HepG2 (cell line): ENCODE data around the gene JADE3. TPM values are rescaled to one million over a fixed set of nuclear protein-coding genes. Genes with fewer than 3 reads are reported as not detected.

Experiments used
- ASH2L ChIP-seq: fragments of 300-600, 200-600 bp; sonication (generic); IDR thresholded peaks from 2 replicates; pipeline ENCODE4 v1.7.0; 2017; ENCODE audit warnings: low read depth, mild to moderate bottlenecking, moderate library complexity, mixed read lengths, low read length; ENCODE audit not compliant: insufficient read length
- ATF2 ChIP-seq: sonication (generic); formaldehyde crosslinking; IDR thresholded peaks from 2 replicates; pipeline ENCODE4 v1.4.0; 2020; ENCODE audit warnings: missing genetic modification reagents
- BRCA1 ChIP-seq: sonication (generic); formaldehyde crosslinking; IDR thresholded peaks from 2 replicates; pipeline ENCODE4 v1.4.0; 2020; ENCODE audit warnings: missing genetic modification reagents
- CREBL2 ChIP-seq: sonication (generic); formaldehyde crosslinking; IDR thresholded peaks from 2 replicates; pipeline ENCODE4 v1.8.1; 2023; ENCODE audit warnings: missing genetic modification reagents, mild to moderate bottlenecking, borderline replicate concordance
- KDM2A ChIP-seq: sonication (generic); formaldehyde crosslinking; IDR thresholded peaks from 2 replicates; pipeline ENCODE4 v1.4.0; 2020; ENCODE audit warnings: low read depth, missing genetic modification reagents, borderline replicate concordance
- MAZ ChIP-seq, 2 experiments: sonication (generic) in 1 of 2; formaldehyde crosslinking in 1 of 2; IDR thresholded peaks; 2 replicates each; pipeline versions ENCODE4 v1.5.0 to v1.6.1; 2012 to 2020; ENCODE audit warnings: low read depth in 2 of 2, mild to moderate bottlenecking in 2 of 2, borderline replicate concordance in 1 of 2, improper control_type of control experiment in 1 of 2, low read length in 1 of 2, missing genetic modification reagents in 1 of 2, moderate library complexity in 1 of 2
- NR2F1 ChIP-seq, 2 experiments: fragments of 450-650 bp in 1 of 2; formaldehyde crosslinking in 1 of 2; IDR thresholded peaks; 2 replicates each; pipeline versions ENCODE4 v1.5.0 to v1.6.1; 2016 to 2020; ENCODE audit warnings: mild to moderate bottlenecking in 1 of 2, missing compliant biosample characterization in 1 of 2, missing genetic modification reagents in 1 of 2, moderate library complexity in 1 of 2
- PATZ1 ChIP-seq: sonication (generic); formaldehyde crosslinking; IDR thresholded peaks from 2 replicates; pipeline ENCODE4 v1.4.0; 2020; ENCODE audit warnings: missing genetic modification reagents
- SAP130 ChIP-seq: IDR thresholded peaks from 2 replicates; pipeline ENCODE4 v1.6.1; 2016; ENCODE audit warnings: low read depth
- SMARCC2 ChIP-seq: fragments of 450-650 bp; IDR thresholded peaks from 2 replicates; pipeline ENCODE4 v1.6.1; 2017; ENCODE audit warnings: antibody characterized with exemption, mild to moderate bottlenecking
- ZBTB2 ChIP-seq: sonication (generic); formaldehyde crosslinking; IDR thresholded peaks from 2 replicates; pipeline ENCODE4 v1.8.0; 2022; ENCODE audit warnings: low read depth, missing genetic modification reagents
- ZFX ChIP-seq: sonication (generic); formaldehyde crosslinking; IDR thresholded peaks from 2 replicates; pipeline ENCODE4 v1.4.0; 2020; ENCODE audit warnings: mild to moderate bottlenecking, low read depth, missing genetic modification reagents, moderate library complexity
- ZNF562 ChIP-seq: sonication (generic); formaldehyde crosslinking; IDR thresholded peaks from 2 replicates; pipeline ENCODE4 v1.8.0; 2022; ENCODE audit warnings: missing genetic modification reagents, borderline replicate concordance
- ZNF749 ChIP-seq: sonication (generic); formaldehyde crosslinking; IDR thresholded peaks from 2 replicates; pipeline ENCODE4 v1.8.0; 2022; ENCODE audit warnings: mild to moderate bottlenecking, missing genetic modification reagents, moderate library complexity, borderline replicate concordance
- polyA plus RNA-seq, 8 experiments: library from polyadenylated mRNA; depleted of rRNA in 3 of 8; stranded (reverse) in 7 of 8; unstranded in 1 of 8; fragments of >200 nt; fragmentation: Illumina TruSeq in 4 of 8; extraction: Trizol in 4 of 8; gene quantifications; 2 replicates each; pipeline versions ENCODE4 v1.2.1 to v1.2.3, GENCODE V29; 2011 to 2016; ENCODE audit warnings: low read depth in 4 of 8, missing spikeins in 1 of 8, mixed read lengths in 1 of 8; ENCODE audit not compliant: insufficient read depth in 1 of 8
- total RNA-seq, 5 experiments: library from RNA; depleted of rRNA; stranded (reverse); fragments of >200 nt; fragmentation: Illumina TruSeq; extraction: Trizol; gene quantifications; 2 replicates each; pipeline ENCODE4 v1.2.3, GENCODE V29; 2016; ENCODE audit warnings: low read depth in 1 of 5
- TF ChIP-seq, protein P1 (sequence below): sonication (generic); formaldehyde crosslinking; IDR thresholded peaks from 2 replicates; pipeline ENCODE4 v1.4.0; 2020; ENCODE audit warnings: missing genetic modification reagents; ENCODE audit errors: not compliant biosample characterization
- TF ChIP-seq, protein P2 (sequence below): sonication (generic); formaldehyde crosslinking; IDR thresholded peaks from 2 replicates; pipeline ENCODE4 v1.4.0; 2020; ENCODE audit warnings: missing genetic modification reagents

The JADE3 gene
- total and polyA plus RNA-seq, 2 of the 13 experiments (the other 11 are each of a cell fraction or from before 2014, with no cell fraction given), result 7.7 to 7.8 TPM

DNA sequence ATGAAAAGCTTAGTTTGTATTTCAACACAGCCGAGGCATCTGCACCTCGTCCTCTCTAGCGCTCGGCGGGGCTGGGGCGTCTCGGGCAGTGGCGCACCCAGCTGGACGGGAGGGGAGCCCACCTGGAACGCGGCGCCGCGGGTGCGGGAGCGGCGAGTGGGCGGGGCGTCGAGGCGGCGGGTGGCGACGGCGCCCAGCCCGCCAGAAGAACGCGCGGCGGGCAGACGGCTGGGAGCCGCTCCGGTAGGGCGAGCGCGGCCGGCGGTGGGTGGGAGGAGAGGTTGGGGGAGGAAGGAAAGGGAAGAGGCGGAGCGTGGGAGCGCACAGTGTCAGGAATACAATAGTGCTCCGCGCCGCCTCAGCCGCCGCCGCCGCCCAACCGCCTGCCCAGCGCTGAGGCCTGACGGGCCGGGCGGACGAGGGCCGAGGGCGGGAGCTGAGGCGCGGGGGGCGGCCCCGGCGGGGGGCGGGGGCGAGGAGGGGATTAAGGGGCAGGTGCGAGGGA is at the start of gene JADE3 (continued):
- TF ChIP-seq, protein P1, sequence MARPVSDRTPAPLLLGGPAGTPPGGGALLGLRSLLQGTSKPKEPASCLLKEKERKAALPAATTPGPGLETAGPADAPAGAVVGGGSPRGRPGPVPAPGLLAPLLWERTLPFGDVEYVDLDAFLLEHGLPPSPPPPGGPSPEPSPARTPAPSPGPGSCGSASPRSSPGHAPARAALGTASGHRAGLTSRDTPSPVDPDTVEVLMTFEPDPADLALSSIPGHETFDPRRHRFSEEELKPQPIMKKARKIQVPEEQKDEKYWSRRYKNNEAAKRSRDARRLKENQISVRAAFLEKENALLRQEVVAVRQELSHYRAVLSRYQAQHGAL (CRISPR knock-in tag), result no peak
- peak; percentile 58; the same call in 1 of the 2 replicates for TF ChIP-seq SAP130 (CRISPR knock-in tag)
- TF ChIP-seq CREBL2 (CRISPR knock-in tag), result no peak
- no peak for TF ChIP-seq NR2F1 (CRISPR knock-in tag; IDR thresholded peaks at IDR 0.05)
- TF ChIP-seq ASH2L, result peak; percentile 39
- TF ChIP-seq, protein P2, sequence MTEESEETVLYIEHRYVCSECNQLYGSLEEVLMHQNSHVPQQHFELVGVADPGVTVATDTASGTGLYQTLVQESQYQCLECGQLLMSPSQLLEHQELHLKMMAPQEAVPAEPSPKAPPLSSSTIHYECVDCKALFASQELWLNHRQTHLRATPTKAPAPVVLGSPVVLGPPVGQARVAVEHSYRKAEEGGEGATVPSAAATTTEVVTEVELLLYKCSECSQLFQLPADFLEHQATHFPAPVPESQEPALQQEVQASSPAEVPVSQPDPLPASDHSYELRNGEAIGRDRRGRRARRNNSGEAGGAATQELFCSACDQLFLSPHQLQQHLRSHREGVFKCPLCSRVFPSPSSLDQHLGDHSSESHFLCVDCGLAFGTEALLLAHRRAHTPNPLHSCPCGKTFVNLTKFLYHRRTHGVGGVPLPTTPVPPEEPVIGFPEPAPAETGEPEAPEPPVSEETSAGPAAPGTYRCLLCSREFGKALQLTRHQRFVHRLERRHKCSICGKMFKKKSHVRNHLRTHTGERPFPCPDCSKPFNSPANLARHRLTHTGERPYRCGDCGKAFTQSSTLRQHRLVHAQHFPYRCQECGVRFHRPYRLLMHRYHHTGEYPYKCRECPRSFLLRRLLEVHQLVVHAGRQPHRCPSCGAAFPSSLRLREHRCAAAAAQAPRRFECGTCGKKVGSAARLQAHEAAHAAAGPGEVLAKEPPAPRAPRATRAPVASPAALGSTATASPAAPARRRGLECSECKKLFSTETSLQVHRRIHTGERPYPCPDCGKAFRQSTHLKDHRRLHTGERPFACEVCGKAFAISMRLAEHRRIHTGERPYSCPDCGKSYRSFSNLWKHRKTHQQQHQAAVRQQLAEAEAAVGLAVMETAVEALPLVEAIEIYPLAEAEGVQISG (CRISPR knock-in tag), result peak; percentile 98
- TF ChIP-seq ZNF749 (CRISPR knock-in tag), result no peak
- 0 out of 2 replicates have a peak, but pooled peaks have one; percentile 24 for TF ChIP-seq PATZ1
- no peak for TF ChIP-seq SMARCC2
- no peak for TF ChIP-seq BRCA1 (CRISPR knock-in tag)
- TF ChIP-seq ATF2 (CRISPR knock-in tag), result 0 out of 2 replicates have a peak, but pooled peaks have one; percentile 13
- no peak for TF ChIP-seq MAZ (IDR thresholded peaks at IDR 0.05; ENCODE audit: borderline replicate concordance, low read depth, low read length)
- peak; percentile 59; the same call in 1 of the 2 replicates for TF ChIP-seq MAZ (CRISPR knock-in tag; IDR thresholded peaks at IDR 0.05; ENCODE audit: low read depth)
- TF ChIP-seq ZBTB2 (CRISPR knock-in tag), result peak; percentile 88
- TF ChIP-seq ZNF562 (CRISPR knock-in tag), result no peak
- 0 out of 2 replicates have a peak, but pooled peaks have one; percentile 25 for TF ChIP-seq KDM2A
- peak; percentile 46 for TF ChIP-seq ZFX (CRISPR knock-in tag)
